ENCODE data around the gene RAMP3. TPM values are rescaled to one million over a fixed set of nuclear protein-coding genes. Genes with fewer than 3 reads are reported as not detected.

The RAMP3 gene
- total and polyA plus RNA-seq, 9 donors: 2.5 to 7.2 (median 3.8) TPM

DNA sequence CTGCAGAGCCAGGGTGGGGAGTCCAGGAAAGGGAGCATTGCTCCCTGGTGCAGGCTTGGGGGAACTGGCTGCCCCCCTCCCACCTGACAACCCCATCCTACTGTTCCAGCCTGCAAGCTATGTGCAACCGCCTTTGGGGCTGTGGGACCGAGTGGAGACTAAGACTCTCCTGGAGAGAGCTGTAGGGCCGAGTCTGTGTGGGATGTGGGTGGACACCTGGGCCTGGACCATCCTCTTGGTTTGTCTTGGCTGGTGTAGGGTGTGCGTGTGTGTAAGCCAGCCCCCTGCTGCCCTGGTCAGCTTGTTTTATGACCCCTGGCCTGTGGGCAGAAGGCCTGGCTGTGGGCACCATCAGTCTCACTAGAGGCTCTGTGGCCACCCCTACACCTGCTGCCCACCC, 1.6 kb upstream of the RAMP3 start:
- Histone ChIP-seq H3K27me3 (ENCODE audit: control insufficient read depth, insufficient read depth, low read length) (peaks cover 32% of the 10 kb centered on the region), H3K27ac (ENCODE audit: low read length) (no peak overlapping the region), H3K4me3 (ENCODE audit: low read length) (no peak overlapping the region), H3K9me3 (replicated peaks; ENCODE audit: control insufficient read depth, low read depth, low read length) (no peaks in the 10 kb centered on the region), H3K36me3 (ENCODE audit: control insufficient read depth, insufficient read depth, low read length) (no peaks in the 10 kb centered on the region), H3K4me1 (ENCODE audit: control insufficient read depth, insufficient read depth, low read length) (peaks cover 5% of the 10 kb centered on the region)
- no peak for DNase-seq
- WGBS (ENCODE audit: insufficient coverage): 81% methylated on average over 4 of the region's 4 CpGs

GRCh38 chr7:45156516-45157272, 897 bp upstream of the RAMP3 start:
- no peak overlapping the region for H3K27ac ChIP-seq (ENCODE audit: low read length)
- 67% methylated on average over 6 of the region's 8 CpGs for WGBS (ENCODE audit: insufficient coverage)
- peaks cover 5% of the 10 kb centered on the region for H3K4me1 ChIP-seq (ENCODE audit: control insufficient read depth, insufficient read depth, low read length)
- DNase-seq: no peak
- H3K27me3 ChIP-seq (ENCODE audit: control insufficient read depth, insufficient read depth, low read length): peaks cover 32% of the 10 kb centered on the region
- no peaks in the 10 kb centered on the region for H3K9me3 ChIP-seq (replicated peaks; ENCODE audit: control insufficient read depth, low read depth, low read length)
- no peak overlapping the region for H3K4me3 ChIP-seq (ENCODE audit: low read length)
- no peaks in the 10 kb centered on the region for H3K36me3 ChIP-seq (ENCODE audit: control insufficient read depth, insufficient read depth, low read length)

DNA sequence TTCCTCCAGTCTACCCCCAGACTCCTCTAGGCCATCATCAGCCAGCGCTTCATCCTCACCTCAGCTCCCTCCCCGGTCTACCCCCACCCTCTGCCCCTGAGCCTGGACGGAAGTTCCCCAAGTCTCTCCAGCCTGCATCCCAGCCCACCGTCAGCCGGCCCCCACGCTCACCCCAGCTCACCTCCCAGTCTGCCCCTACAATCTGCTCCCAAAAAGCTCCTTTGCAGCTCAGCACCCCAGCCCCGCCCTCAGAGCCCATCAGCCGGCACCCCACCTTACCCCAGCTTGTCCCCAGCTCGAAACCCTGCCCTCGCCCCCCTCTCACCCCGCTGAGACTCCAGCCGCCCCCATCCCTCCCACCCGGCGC, 322 bp upstream of the RAMP3 start:
- no peak for DNase-seq
- Histone ChIP-seq H3K9me3 (replicated peaks; ENCODE audit: control insufficient read depth, low read depth, low read length) (no peaks in the 10 kb centered on the region), H3K4me1 (ENCODE audit: control insufficient read depth, insufficient read depth, low read length) (peaks cover 5% of the 10 kb centered on the region), H3K27me3 (ENCODE audit: control insufficient read depth, insufficient read depth, low read length) (peaks cover 32% of the 10 kb centered on the region), H3K27ac (ENCODE audit: low read length) (no peak overlapping the region), H3K4me3 (ENCODE audit: low read length) (no peak overlapping the region), H3K36me3 (ENCODE audit: control insufficient read depth, insufficient read depth, low read length) (no peaks in the 10 kb centered on the region)
- 6% methylated on average over 6 of the region's 14 CpGs for WGBS (ENCODE audit: insufficient coverage)

- no peak overlapping the region for H3K27ac ChIP-seq (ENCODE audit: low read length)
- no peak overlapping the region for H3K4me3 ChIP-seq (ENCODE audit: low read length)
- H3K36me3 ChIP-seq (ENCODE audit: control insufficient read depth, insufficient read depth, low read length): no peaks in the 10 kb centered on the region
These were observed 880 bp downstream of the RAMP3 start for GRCh38 chr7:45158471-45158870.

GRCh38 chr7:45159296-45159695, 1.7 kb downstream of the RAMP3 start:
- H3K36me3 ChIP-seq (ENCODE audit: control insufficient read depth, insufficient read depth, low read length): no peaks in the 10 kb centered on the region
- H3K27ac ChIP-seq (ENCODE audit: low read length): no peak overlapping the region
- WGBS (ENCODE audit: insufficient coverage): 97% methylated on average over 3 of the region's 4 CpGs
- DNase-seq: no peak
- H3K9me3 ChIP-seq (replicated peaks; ENCODE audit: control insufficient read depth, low read depth, low read length): peaks cover 3% of the 10 kb centered on the region
- H3K4me3 ChIP-seq (ENCODE audit: low read length): no peak overlapping the region
- H3K4me1 ChIP-seq (ENCODE audit: control insufficient read depth, insufficient read depth, low read length): peaks cover 5% of the 10 kb centered on the region
- peaks cover 32% of the 10 kb centered on the region for H3K27me3 ChIP-seq (ENCODE audit: control insufficient read depth, insufficient read depth, low read length)

More at GRCh38 chr7:45158471-45158870, 880 bp downstream of the RAMP3 start:
- WGBS (ENCODE audit: insufficient coverage): 100% methylated on average over 1 of the region's 1 CpG
- DNase-seq: no peak
- Histone ChIP-seq H3K4me1 (ENCODE audit: control insufficient read depth, insufficient read depth, low read length) (peaks cover 5% of the 10 kb centered on the region), H3K27me3 (ENCODE audit: control insufficient read depth, insufficient read depth, low read length) (peaks cover 32% of the 10 kb centered on the region), H3K9me3 (replicated peaks; ENCODE audit: control insufficient read depth, low read depth, low read length) (no peaks in the 10 kb centered on the region)

GRCh38 chr7:45160417-45160881, 2.9 kb downstream of the RAMP3 start:
- Histone ChIP-seq H3K27ac (ENCODE audit: low read length) (no peak overlapping the region), H3K9me3 (replicated peaks; ENCODE audit: control insufficient read depth, low read depth, low read length) (peaks cover 7% of the 10 kb centered on the region), H3K36me3 (ENCODE audit: control insufficient read depth, insufficient read depth, low read length) (no peaks in the 10 kb centered on the region), H3K4me3 (ENCODE audit: low read length) (no peak overlapping the region), H3K27me3 (ENCODE audit: control insufficient read depth, insufficient read depth, low read length) (peaks cover 32% of the 10 kb centered on the region), H3K4me1 (ENCODE audit: control insufficient read depth, insufficient read depth, low read length) (peaks cover 3% of the 10 kb centered on the region)
- no peak for DNase-seq
- 50% methylated on average over 8 of the region's 10 CpGs for WGBS (ENCODE audit: insufficient coverage)

DNA sequence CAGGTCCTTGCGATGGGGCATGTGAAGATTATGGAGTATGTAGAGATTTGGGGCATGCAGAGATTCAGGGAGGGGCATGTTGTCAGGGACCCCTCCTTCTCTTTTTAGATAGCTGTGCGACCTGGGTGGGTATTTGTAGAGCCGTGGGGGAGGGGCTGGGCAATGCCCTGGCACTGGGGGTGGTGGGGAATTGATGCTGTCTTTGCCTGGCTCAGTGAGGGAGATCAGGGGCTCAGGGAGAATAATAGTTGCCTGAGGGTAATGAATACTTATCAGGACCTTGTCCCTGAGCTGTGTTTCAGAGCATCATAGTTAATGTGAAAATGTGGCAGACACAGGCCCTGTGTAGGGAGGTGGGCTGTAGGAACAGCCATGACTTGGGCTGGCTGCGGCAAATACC, 3.5 kb downstream of the RAMP3 start:
- Histone ChIP-seq H3K27me3 (ENCODE audit: control insufficient read depth, insufficient read depth, low read length) (peaks cover 32% of the 10 kb centered on the region), H3K36me3 (ENCODE audit: control insufficient read depth, insufficient read depth, low read length) (no peaks in the 10 kb centered on the region), H3K4me1 (ENCODE audit: control insufficient read depth, insufficient read depth, low read length) (peaks cover 3% of the 10 kb centered on the region), H3K27ac (ENCODE audit: low read length) (no peak overlapping the region), H3K4me3 (ENCODE audit: low read length) (no peak overlapping the region), H3K9me3 (replicated peaks; ENCODE audit: control insufficient read depth, low read depth, low read length) (peaks cover 7% of the 10 kb centered on the region)
- 94% methylated on average over 3 of the region's 4 CpGs for WGBS (ENCODE audit: insufficient coverage)
- DNase-seq: no peak

DNA sequence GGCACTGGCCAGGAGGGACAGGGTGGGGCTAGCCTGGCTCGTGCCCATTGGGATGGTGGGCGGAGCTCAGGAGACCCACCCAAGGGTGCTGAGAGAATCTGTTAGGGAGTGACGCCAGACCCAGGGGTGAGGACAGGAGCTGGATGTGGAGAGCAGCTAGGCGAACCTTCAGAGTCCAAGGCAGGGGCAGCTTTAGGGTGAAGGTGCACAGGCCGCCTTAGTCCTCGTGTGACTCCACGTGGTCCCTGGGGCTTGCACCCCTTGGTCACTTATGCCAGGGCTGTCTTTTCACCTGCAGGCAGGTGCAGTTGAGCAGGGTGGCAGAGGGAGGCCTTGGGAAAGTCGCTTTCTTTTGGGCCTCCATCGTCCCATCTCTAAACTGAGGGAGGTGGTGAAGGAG, 4.3 kb downstream of the RAMP3 start:
- H3K27ac ChIP-seq (ENCODE audit: low read length): no peak overlapping the region
- H3K27me3 ChIP-seq (ENCODE audit: control insufficient read depth, insufficient read depth, low read length): peaks cover 27% of the 10 kb centered on the region
- H3K9me3 ChIP-seq (replicated peaks; ENCODE audit: control insufficient read depth, low read depth, low read length): peaks cover 7% of the 10 kb centered on the region
- WGBS (ENCODE audit: insufficient coverage): 88% methylated on average over 9 of the region's 9 CpGs
- DNase-seq: no peak
- peaks cover 3% of the 10 kb centered on the region for H3K4me1 ChIP-seq (ENCODE audit: control insufficient read depth, insufficient read depth, low read length)
- H3K4me3 ChIP-seq (ENCODE audit: low read length): no peak overlapping the region
- no peaks in the 10 kb centered on the region for H3K36me3 ChIP-seq (ENCODE audit: control insufficient read depth, insufficient read depth, low read length)

DNA sequence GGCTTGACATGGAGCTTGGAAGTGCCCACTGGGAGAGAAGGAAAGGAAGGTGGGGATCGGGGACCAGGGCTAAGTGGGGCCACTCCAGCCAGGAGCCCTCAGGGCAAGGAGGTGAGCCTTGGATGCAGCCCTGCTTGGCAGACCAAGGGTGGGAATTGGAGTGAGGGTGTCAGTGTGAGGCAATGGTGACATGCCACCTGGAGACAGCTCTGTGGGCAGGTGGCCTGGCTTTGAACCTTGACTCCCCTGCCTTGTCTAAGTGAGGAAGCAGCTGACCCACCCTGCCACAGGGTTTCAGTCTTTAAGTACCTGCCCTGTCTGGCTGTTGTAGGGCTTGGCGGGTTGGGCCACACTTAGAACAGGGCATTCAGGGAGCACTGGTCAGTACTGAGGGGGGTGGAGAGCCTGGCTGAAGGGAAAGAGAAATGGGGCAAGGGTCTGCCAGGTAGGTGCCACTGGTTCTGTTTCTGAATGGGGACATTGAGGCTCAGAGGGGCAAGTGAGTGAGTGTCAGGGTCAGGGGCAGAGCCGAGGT, 4.8 kb downstream of the RAMP3 start:
- peaks cover 21% of the 10 kb centered on the region for H3K27me3 ChIP-seq (ENCODE audit: control insufficient read depth, insufficient read depth, low read length)
- peaks cover 3% of the 10 kb centered on the region for H3K4me1 ChIP-seq (ENCODE audit: control insufficient read depth, insufficient read depth, low read length)
- no peak overlapping the region for H3K4me3 ChIP-seq (ENCODE audit: low read length)
- no peak overlapping the region for H3K27ac ChIP-seq (ENCODE audit: low read length)
- DNase-seq: no peak
- peaks cover 7% of the 10 kb centered on the region for H3K9me3 ChIP-seq (replicated peaks; ENCODE audit: control insufficient read depth, low read depth, low read length)
- H3K36me3 ChIP-seq (ENCODE audit: control insufficient read depth, insufficient read depth, low read length): no peaks in the 10 kb centered on the region
- WGBS (ENCODE audit: insufficient coverage): 64% methylated on average over 3 of the region's 3 CpGs

DNA sequence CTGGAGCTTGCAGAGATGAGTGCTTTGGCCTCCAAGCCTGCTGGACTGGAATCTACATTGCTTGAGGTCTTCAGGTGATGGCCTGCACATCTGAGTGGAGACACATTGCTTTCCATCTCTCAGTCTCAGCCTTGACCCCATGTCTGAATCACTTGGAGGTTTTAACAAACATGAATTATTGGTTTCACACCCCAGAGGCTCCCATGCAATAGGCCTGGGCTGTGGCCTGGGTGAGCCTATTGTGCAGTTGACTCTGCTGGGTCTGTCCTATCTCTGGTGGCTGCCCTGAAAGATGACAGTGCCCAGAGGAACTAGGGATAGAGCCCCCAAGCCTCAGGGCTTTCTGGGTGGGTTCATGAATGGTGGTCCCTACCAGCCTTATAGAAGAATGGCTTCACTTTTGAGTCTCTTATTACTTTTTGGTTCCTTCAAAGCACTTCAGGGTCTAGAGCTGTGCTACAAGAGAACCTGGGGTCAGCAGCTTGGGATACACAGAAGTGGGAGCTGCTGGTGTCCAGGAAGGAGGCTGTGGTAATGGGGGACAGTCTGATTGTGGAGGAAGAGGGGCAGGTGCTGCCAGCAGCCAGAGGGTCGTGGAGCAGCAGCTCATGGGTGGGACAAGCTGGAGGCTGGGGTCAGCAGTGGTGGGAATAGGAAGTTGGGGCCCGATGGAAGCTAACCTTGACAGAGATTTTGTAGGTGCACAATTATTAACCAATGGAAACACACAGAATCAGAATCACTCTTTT, 5.5 kb downstream of the RAMP3 start:
- no peak overlapping the region for H3K4me3 ChIP-seq (ENCODE audit: low read length)
- peaks cover 16% of the 10 kb centered on the region for H3K27me3 ChIP-seq (ENCODE audit: control insufficient read depth, insufficient read depth, low read length)
- DNase-seq: no peak
- WGBS (ENCODE audit: insufficient coverage): 17% methylated on average over 1 of the region's 2 CpGs
- H3K27ac ChIP-seq (ENCODE audit: low read length): no peak overlapping the region
- peaks cover 7% of the 10 kb centered on the region for H3K9me3 ChIP-seq (replicated peaks; ENCODE audit: control insufficient read depth, low read depth, low read length)
- no peaks in the 10 kb centered on the region for H3K36me3 ChIP-seq (ENCODE audit: control insufficient read depth, insufficient read depth, low read length)
- H3K4me1 ChIP-seq (ENCODE audit: control insufficient read depth, insufficient read depth, low read length): no peaks in the 10 kb centered on the region

Data from muscle of leg (tissue), 11 donors.